HG02938 (cell line): ENCODE data around the gene SLC35C1.
A peak's percentile ranks its signal among the peaks of the same experiment; 100 is the strongest.
"Not testable (repeated sequence)": the region's sequence is repeated elsewhere in the genome, so short reads cannot be mapped to it uniquely, and the experiment has no call there.

Source experiments
- ATAC-seq: cut with Tn5 transposase; IDR thresholded peaks from one replicate; pipeline ENCODE4 v1.9.1; 2021; ENCODE audit warnings: mild to moderate bottlenecking, moderate library complexity; ENCODE audit not compliant: unreplicated experiment

Gene SLC35C1

GRCh38 chr11:45786272-45786671 lies 18.7 kb upstream of the SLC35C1 start:
- ATAC-seq, result no peak

GRCh38 chr11:45788887-45789286 lies 16.1 kb upstream of the SLC35C1 start:
- ATAC-seq, result no peak

DNA sequence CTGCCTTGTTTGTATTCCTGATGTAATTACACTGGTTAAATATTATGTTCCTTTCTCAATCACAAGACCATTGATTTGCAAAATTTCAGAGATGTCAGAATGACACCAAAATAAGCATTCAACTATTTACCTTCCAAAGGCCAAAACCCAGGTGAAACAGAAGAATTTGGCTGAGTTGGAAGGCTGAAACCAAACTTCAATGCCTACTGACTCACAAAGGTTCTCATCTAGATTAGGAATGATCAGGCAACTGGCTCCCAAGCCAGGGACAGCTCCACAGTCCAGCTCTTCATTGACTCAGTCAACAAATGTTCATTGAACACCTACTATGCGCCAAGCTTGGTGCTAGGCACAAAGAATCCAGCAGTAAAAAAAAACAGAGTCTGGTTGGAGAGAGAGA lies 13.4 kb upstream of the SLC35C1 start:
- ATAC-seq, result no peak

DNA sequence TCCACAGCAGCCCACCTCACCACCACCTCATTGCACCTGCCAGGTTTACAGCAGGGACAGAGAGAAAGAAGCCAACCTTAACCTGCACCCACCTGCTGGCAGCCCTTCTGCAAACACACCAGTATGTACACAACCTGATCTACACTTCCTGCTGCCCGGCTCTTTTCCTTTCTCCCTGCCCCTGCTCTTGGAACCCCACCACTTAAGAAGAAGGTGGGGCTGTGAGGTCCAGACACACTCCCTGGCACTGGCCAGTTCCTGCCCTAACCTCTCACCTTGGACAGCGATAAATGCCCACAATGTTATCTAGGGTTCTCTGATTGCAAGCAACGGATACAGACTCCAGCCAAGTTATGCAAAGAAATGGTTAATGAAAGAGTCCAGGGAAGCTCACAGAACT lies 10.8 kb upstream of the SLC35C1 start:
- no peak for ATAC-seq

GRCh38 chr11:45795379-45795778 lies 9.6 kb upstream of the SLC35C1 start:
- ATAC-seq, result no peak

- no peak for ATAC-seq
Measured at GRCh38 chr11:45796461-45796861, 8.5 kb upstream of the SLC35C1 start.

- ATAC-seq, result no peak
Measured at GRCh38 chr11:45798793-45799441, 6.0 kb upstream of the SLC35C1 start.

- ATAC-seq, result no peak
Measured at GRCh38 chr11:45799562-45799961, 5.4 kb upstream of the SLC35C1 start.

DNA sequence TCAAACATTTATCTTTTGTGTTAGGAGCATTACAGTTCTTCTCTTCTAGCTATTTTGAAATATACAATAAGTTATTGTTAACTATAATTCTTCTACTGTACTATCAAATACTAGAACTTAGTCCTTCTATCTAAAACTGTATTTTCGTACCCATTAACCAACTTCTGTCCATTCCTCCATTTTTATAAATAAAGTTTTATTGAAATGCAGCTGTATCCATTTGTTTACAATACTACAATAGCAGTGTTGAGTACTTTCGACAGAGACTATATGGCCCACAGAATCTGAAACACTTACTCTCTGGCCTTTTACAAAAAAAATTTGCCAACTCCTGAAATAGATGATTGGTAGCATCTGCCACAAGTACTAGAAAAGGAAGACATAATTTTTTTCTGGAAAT lies 4.7 kb upstream of the SLC35C1 start:
- no peak for ATAC-seq

DNA sequence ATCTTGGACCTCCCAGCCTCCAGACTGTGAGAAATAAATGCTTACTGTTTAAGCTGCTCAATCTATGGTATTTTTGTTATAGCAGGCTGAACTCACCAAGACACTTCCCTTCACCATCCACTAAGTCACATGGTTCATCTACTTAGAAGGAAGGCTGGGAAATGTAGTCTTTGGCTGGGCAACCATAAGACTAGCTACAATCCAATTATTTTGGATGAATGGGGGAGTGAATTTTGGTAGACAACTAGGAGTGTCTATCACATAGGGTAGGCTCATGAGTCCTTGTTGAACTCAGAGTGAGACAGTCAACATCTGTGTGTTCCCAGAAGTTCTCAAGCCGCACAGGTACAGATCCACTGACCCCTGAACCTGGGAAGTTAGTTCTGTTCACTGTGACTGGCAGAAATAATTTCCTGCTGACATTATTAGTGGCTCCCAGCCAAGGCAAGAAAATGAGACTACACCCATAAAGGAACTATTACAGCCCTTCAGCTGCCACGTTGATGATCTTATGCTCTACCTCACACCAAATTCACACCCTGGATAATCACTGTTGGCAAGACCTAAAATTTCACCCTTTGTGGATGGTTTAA lies 3.1 kb upstream of the SLC35C1 start:
- no peak for ATAC-seq

- no peak for ATAC-seq
Measured at GRCh38 chr11:45802531-45803317, 2.2 kb upstream of the SLC35C1 start.

DNA sequence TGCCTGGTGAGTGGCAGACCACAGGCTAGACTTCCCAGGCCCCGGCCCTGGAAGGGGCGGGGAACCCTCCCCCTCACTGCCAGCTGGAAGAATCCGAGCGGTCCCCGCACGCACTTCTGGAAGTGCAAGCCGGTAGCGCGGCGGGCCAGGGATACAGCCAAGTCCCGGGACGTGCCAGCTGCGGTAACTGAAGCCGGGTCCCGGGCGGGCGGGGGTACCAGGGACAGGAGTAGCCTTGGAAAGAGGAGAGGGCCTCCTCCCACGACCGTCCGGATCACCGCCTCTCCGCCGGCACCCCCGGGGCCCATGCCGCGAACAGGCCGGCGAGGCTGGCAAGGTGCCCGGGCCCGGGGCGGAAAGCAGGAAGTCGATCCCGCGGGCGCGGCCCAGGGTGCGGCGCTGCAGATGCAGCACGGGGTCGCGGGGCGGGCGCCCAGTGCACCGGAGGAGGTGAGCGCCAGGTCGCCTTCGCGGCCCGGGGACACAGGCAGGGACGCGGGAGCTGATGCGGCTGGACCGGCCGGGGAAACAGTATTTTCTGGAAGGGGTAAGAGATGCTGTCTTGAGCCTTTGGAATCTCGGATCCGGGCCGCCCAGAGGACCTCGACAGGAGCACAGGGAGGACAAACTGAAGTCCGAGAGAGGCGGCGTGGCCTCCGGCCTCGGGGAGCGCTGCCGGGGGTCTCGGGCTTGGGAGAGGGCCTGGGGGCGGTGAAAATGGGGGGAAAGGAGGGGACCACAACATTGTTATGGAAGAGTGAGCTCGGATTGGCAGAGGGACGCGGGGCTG lies 783 bp upstream of the SLC35C1 start:
- ATAC-seq, result peak; percentile 20

GRCh38 chr11:45805305-45806071 lies 539 bp downstream of the SLC35C1 start:
- peak; percentile 9 for ATAC-seq

DNA sequence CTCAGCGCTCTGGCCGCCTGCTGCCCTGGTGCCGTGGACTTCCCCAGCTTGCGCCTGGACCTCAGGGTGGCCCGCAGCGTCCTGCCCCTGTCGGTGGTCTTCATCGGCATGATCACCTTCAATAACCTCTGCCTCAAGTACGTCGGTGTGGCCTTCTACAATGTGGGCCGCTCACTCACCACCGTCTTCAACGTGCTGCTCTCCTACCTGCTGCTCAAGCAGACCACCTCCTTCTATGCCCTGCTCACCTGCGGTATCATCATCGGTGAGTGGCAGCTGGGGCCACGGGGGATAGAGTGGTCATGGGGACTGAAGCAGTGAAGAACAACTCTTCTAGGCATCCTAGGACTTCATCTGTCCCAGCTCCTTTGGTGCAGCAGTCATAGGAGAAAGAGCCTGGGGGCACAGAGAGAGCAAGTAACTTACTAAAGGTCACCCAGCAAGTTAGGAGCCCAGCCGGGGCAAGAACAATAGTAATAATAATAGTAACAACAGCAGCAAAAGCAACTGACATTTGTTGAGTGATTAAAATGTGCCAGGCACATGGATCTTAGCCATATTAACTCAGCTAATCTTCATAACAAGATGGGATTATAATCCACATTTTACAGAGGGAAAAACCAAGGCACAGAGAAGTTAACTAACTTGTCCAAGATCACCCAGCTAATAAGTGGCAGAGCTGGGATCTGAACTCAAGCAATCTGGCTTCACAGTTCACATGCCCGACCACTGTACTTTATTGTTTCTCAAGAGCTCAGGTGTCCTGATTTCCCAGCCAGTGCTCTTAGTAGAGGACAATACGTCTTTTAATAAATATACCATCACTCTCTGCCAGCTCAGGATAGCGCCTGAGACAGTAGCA lies 1.4 kb downstream of the SLC35C1 start:
- no peak for ATAC-seq

GRCh38 chr11:45806937-45807791 lies 2.2 kb downstream of the SLC35C1 start:
- ATAC-seq, result no peak

DNA sequence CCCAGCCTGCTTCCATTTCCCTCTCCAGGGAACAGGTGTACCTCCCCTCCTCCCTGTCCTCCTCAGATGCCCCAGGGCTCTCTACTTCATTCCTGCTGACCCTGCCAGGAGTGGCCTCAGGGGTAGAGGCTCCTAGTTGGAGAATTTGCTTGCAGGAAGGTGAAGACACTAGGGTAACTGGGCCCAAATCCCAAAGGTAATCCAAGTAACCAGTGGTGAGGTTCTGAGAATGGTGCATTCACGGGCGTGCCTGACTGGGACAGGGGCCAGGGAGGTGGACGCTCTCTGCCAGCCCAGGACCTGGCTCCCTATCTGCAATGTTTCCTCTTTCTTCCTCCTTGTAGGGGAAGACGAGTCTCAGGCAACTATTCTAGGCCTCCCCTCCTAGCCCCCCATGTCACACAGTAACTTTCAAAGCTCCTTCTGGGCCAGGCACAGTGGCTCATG lies 2.9 kb downstream of the SLC35C1 start:
- no peak for ATAC-seq

GRCh38 chr11:45808427-45808826 lies 3.5 kb downstream of the SLC35C1 start:
- ATAC-seq, result not testable (repeated sequence)
